DMS153 (cell line): ENCODE measurements around the gene PSAP.
"Not testable (repeated sequence)": the region's sequence is repeated elsewhere in the genome, so short reads cannot be mapped to it uniquely, and the experiment has no call there.

Experiments
- DNase-seq: peaks from one replicate; lab custom pipeline; 2025; lab: John Stamatoyannopoulos, UW

PSAP gene

DNA sequence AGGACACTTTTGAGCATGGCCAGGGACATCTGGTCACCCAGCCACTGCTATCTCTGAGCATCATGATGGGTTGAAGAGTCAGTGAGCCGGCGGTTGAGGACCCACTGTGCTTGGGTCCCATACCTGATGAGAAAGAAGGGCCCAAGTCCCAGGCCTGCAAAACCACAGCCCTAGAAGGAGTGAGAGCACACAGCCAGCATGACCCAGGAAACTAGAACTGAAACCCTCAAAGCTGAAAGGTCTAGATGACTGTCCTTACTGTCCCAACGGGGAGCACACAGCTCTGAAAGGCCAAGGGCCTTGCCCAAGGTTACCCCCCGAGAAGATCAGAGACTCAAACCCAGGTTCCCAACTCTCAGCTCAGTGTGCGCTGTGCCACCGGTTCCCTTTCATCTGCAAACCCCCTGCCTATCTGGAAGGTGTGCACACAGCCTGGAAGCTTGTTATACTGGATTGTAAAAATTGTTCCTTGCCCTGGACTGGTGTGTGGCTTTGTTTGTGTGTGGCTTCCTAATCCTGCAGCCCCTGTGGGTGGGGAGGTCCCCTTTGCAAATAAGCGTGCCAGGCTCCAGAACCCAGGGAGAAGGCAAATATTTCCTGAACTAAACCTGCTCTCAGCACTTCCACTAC is 22.6 kb upstream of the PSAP start:
- no peak for DNase-seq

DNA sequence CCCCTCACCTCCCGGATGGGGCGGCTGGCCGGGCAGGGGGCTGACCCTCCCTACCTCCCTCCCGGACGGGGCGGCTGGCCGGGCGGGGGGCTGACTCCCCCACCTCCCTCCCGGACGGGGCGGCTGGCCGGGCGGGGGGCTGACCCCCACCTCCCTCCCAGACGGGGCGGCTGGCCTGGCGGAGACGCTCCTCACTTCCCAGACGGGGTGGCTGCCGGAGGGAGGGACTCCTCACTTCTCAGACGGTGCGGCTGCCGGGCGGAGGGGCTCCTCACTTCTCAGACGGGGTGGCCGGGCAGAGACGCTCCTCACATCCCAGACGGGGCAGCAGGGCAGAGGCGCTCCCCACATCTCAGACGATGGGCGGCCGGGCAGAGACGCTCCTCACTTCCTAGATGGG is 18.6 kb upstream of the PSAP start:
- DNase-seq: not testable (repeated sequence)

DNA sequence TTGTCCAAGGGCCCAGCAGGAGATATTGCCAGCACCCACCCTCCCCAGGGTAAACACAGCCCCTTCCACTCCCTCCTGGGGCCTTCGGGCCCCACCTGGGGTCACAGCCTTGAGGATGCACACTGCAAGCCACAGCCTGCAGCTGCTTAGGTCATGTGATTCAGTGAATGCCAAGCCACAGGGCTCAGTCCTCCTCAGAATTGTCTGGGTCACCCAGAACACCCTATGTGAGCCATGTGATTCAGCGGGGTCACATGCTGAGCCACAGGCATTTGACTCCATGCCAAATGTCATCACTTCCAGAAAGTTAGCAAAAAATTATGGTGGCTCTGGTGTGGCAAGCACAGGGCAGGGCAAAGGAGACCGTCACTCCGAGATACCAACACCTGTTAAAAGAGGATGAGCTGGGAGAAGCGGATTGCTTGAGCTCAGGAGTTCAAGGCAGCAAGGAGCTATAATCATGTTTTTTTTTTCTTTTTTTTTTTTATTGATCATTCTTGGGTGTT is 17.2 kb upstream of the PSAP start:
- DNase-seq: no peak

DNA sequence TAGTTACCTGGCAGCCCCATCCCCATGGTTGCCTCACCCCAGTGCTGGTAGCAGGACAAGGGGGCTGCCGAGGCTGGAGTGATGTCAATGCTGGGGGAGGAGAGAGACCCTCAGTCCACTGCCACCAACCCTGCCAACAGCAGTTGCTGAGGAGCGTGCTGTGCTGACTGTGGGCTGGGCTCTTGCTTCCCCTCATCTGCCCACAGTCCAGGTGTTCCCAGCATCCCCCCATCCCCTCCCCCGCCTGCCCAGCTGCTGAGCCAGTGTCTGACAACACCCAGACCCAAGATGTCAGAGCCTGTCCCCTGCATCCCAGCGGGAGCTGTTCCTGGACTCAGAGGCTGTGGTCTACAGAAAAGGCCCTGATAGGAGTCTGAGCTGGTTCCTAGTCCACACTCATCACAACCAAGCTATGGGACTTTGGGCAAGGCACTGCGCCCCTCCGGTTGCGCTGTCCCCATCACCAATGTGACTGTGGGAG is 14.6 kb upstream of the PSAP start:
- no peak for DNase-seq

DNA sequence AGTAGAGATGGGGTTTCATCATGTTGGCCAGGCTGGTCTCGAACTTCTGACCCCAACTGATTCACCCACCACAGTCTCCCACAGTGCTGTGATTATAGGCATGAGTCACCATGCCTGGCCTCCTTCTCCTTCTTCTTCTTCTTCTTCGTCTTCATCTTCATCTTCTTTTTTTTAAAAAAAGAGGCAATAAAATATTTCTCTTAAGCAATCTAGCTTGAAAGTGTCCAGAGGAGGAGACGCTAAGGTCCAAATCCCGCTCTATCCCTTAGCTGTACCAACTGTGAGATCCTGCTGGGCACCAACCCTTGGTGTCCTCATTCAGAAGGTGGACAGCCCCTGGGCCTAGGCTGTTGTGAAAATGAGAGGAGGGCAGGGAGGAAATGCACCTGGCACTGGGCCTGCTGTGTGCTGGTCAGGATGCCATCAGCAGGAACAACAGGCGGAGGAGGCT is 13.9 kb upstream of the PSAP start:
- no peak for DNase-seq

DNA sequence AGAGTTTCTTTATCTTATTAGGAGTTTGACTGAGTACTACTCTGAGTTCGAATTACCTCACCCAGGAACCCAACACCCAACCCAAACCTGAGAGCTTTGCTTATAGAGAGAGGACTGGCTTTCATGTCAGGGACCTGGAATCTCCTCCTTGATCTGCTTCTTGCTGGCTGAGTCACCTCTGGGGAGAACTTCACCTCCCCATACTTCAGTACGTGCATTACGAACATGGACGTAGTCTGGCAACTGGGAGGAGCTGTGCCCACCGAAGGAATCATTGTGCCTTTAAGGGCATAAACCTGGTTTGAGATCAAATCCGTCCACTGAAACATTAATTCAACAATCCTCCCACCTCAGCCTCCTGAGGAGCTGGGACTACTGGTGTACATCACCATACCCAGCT is 12.2 kb upstream of the PSAP start:
- DNase-seq: no peak

DNA sequence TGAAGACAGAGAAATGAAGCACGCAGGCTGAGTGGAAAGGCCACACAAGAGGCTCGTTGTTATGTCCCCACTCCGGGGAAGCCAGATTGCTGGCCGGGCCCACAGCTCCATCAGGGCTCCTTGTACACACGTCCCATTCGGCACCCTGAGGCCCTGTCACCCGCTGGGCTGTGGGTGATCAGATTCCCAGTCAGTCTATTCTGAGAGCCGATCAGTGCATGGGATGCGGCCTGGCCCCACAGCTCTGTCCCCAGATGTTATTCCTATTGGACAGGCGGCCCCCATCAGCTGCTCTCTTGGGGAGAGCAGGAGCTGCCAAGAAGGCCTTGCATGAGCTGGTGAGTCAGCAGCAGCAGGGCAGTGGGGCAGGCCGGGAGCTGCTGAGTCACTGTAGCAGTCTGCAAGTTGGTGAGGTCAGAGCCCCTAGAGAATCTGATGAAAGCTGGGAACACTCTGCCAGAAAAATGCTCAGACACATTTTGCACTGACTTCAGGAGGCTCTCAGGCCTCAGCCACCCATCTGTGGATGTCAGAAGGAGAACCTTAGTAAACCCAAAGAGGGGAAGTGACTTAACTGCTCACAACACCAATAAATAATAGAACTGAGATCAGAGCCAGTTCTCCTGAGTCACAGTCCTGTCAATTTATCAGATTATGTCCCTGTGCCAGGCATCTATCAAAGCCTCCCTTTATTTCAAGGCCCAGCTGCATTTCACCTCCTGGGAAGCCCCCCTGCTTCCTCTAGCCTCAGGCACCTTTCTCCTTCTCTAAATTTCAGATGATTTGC is 9.4 kb upstream of the PSAP start:
- peak; percentile 23 for DNase-seq

DNA sequence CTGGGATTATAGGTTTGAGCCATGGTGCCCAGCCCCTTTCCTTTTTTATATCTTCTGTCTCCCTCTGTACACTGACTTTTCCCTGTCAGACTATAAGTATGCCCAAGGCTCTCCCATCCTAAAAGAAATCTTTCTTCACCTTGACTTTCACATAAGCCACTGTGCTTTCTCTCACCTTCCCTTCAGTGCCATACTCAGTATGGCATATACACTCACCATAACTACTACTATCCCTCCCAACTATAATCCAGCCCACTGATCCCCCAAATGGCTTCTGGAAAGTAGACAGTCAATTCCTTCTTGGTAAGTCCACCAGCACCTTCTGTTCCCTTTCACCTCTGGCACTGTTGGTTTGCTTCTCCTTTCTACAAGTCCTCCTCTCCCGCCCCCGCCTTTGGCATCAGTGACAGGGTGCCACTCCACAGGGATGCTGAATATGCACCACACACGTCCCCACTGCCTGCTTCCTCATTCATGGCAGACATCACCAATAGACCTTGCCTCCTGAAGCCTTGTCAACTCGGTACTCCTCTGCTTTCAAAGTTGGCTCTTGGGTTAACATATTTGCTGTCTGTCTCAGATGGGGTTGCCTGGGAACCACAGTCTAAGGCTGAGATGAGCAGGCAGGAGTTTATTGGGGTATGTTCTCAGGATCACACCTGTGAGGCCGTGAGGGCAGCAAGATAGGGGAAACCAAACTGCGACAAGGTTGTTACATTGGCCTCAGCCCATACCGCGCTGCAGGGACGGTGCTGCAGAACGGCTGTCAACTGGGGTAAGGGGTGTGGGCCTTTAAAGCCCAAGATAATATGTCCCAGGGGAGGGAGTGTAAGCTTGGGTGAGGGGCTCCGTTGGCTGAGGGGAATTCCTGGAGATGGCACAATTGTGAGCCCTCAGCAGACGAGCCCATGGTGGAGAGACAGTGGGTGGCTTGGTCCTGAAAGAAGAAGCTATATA is 7.2 kb upstream of the PSAP start:
- no peak for DNase-seq

DNA sequence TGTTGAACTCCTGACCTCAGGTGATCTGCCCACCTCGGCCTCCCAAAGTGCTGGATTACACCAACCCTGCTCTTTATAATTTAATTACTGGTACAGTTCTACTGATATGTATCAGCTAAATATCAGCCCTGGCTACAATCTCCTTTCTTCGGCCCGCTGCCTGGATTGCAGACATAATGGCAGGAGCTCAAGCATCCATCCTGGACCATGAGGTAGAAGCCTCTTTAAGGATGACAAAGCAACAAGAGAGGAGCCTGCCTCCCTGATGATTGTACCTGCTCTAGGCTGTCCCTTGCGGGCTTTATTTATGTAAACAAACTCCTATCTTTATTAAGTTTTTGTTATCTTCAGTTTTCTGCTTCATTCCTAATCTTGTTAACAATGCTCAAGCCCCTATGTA is 5.6 kb upstream of the PSAP start:
- DNase-seq: no peak

DNA sequence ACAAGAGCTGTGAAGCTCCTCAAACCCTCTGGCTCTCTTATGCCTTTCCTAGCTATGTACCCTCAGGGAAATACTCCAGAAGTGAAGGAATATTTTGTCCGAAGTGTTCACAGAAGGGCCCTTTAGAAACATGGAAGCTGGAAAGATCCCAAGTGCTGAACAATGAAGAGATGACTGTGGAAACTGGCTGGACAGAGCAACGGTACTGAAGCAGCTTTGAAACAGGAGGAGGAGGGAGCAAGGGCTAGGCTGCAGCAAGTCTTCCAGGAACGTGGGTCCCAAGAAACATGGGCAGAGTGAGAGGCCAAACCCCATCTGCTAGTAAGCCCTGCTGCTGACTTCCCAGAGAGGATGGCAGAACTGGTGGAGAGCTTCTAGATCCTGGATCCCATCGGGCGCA is 3.0 kb upstream of the PSAP start:
- DNase-seq: no peak

DNA sequence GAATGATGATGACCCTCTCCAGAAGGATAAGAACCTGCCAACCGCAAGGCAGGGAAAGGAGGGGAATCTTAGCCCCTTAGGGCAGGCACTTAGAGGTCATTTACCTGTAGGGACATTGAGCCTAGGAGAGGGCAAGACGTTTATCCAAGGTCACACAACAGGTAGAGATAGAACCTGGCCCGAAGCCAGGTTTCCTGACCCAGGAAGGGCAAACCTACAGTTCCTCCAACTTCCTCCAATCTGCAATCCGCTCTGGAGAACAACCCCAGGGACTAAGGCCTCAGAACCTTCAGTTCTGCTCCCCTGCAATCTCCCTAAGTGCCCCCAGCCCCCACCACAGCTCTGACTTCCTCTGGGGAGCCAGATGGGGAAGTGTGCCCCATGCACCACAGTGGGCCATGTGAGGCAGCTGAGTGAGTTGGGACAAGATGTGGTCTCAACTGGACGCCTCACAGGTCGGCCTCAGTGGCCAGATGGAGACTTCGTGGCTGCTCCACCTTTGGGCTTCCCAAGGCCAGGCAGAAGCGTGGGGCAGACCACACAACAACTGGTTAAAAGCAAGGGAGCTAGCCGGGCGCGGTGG is 1.4 kb upstream of the PSAP start:
- no peak for DNase-seq

DNA sequence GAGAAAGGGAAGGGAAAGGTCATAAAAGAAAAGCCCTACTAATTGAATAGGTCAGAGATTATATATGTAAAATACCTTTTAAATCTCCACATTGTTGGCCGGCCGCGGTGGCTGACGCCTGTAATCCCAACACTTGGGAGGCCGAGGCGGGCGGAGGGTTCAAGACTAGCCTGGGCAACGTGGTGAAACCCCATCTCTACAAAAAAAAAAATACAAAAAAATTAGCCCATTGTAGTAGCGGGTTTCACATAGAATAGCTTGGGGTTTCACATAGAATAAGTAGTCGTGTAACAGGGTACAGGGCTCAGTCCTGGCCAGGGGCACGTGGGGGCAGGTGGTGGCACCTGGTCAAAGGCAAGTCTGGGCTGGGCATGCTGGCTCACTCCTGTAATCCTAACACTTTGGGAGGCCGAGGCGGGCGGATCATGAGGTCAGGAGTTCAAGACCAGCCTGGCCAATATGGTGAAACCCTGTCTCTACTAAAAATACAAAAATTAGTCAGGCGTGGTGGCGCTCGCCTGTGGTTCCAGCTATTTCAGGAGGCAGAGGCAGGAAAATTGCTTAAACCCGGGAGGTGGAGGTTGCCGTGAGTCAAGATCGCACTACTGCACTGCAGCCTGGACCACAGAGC is 529 bp upstream of the PSAP start:
- not testable (repeated sequence) for DNase-seq

DNA sequence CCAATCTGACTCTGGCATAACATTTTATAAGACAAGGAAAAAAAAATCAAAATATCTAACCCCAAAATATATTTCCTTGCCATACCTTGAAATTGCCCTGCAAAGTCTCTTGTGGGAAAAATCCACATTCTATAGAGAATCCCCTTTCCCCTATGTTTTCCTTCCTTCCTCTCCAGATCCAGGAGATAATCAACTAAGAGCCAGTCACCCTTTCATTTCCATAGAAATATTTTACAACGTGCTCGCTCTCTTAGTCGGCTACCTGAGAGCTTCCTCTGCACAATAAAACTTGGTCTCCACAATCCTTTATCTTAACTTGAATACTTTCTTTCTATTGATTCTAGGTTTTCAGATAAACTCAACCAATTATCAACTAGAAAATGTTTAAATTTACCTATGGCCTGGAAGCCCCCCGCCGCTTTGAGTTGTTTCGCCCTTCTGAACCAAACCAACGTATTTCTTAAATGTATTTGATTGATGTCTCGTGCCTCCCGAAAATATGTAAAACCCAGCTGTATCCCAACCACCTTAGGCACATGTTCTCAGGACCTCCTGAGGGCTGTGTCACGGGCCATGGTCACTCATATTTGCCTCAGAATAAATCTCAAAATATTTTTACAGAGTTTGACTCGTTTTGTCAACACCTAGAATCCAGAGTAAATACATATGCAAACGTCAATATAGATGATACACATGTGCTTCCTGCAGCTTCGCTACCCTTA is 869 bp downstream of the PSAP start:
- no peak for DNase-seq

DNA sequence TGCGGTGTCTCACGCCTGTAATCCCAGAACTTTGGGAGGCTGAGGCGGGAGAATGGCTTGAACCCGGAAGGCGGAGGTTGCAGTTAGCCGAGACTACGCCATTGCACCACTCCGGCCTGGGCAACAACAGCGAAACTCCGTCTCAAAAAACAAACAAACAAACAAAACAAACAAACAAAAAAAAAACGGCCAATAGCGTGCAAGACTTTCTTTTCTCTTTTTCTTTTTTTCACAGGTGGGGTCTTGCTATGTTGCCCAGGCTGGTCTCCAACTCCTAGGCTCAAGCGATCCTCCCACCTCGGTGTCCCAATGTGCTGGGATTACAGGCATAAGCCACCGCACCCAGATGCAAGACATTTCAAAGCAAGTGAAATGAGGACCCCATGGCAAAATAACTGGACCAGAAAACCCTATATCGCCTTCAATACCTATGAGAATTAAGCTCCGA is 1.6 kb downstream of the PSAP start:
- no peak for DNase-seq

DNA sequence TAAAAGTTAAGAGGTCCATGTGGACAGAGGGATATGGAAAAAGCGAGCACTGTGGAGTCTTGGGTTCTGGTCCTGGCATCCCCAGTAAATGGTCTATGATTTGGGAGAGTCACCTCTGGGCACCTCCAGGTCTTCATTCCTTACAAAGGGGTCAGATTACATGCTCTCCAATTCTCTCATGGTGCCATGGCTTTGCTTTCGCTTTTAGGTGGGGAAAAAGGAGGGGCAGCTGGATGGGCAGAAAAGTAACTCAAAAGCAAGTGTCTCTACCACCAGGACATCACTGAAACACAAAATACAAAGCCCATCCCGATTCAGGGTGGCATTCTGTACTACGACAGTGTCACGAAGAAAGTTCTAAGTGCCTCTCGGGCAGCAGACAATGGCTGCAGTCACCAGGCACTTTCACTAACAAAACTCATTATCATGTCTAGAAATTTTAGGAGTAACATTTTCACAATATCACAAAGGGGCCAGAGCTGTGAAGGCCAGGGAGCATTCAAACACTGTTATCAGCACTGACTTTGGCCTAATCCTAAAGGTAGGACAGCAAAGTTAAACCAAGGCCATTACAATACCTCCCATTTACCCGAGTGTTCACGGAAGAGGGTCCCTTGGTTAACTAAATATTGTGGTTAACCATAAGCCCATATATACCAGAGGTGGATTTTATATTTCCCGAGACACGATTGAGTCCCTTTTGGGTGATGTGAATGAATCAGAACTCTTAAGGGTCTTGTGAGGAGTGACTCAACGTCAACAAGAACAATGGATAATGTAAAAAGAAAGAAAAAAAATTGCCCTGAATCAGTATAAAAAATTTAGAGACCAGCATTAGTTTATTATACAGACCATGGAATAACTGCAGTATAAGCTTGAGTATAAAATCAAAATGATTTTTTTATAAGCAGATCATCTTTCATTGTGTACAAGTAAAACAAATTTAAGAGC is 2.5 kb downstream of the PSAP start:
- DNase-seq: no peak

DNA sequence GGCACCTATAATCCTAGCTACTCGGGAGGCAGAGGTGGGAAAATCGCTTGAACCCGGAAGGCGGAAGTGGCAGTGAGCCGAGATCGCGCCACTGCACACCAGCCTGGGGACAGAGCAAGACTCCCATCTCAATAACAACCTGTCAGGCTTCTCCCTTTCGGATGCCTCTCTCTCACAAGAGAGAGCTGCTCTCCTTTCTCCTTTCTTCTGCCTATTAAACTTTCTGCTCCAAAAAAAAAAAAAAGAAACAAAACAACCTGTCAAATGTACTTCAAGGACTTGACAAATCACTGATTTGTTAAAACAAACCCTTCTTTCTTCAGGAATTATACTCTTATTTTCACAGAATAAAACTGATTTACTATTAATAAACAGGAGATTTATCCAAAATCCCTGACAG is 3.6 kb downstream of the PSAP start:
- DNase-seq: no peak

DNA sequence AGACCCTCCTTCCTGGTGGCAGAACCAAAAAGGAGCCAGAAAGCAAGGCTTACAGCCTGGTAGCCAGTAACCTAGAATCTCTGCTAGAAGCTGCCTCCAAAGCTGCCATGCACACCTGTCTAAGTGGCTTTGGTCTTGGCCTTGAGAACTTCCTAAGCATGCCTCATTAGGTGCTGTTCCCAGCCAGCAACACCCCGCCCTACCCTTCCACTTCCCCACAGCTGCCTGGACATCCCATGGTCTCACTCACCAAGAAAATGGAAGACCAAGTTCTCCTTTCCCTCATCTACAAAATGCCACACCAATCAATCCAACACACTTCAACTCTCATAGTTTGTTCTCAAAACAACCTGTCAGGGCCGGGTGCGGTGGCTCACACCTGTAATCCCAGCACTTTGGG is 4.2 kb downstream of the PSAP start:
- no peak for DNase-seq

DNA sequence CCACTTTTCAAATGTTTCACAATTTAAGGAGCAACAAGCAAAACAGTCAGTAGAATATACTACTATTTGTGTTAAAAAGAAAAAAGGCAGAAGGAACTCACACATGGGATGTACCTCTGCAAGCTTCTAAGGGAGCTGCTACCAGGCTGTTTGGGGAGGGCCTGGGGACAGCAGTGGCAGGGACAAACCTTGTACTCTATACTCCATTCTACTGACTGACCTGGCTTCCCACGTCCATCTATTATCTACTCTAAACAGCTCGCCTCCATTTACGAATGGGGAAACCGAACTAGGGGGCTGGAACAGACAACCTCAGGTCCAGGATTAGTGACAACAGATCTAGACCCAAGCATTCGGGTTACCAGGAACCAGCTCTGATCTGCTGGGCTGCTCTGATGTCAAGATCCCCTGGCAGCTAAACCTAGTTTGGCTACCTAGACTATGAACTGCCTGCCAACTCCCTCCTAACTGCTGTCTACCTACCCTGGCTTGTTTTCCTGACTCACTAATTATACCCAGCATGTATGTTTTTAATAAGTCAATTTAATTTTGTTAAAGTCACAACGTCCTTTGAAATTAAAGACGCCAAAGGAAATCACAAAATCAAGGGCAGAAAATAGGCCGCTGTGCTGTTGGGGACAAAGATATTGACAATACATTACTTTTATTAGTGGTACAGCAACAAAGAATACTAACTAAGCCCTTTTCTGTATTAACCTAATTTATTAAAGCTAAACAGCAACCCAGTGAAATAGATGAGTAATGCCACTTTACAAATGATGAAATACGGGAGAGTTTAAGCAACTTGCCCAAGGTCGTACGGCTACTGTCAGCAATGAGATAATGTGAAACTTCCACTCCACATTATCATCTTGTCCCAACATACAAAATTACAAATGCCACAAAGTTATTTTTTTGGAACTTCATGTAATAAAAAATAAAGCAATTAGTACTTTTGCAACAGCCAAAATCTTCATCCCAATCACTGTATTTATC is 5.3 kb downstream of the PSAP start:
- DNase-seq: no peak
